Measurements from ENCODE around the gene MYRIP. TPM values are rescaled to one million over a fixed set of nuclear protein-coding genes. Genes with fewer than 3 reads are reported as not detected.

MYRIP gene
- total RNA-seq, 1 donor from 2014 or later = 0.54 TPM

- no peak for DNase-seq (ENCODE audit: low read depth, low spot score)
- Mint-ChIP-seq H3K9me3 (peaks cover 12% of the 10 kb centered on the region), H3K27ac (ENCODE audit: unreplicated experiment) (no peak overlapping the region), H3K4me3 (no peak overlapping the region), H3K36me3 (ENCODE audit: low read depth) (peaks cover 3% of the 10 kb centered on the region), H3K27me3 (ENCODE audit: low read depth) (no peaks in the 10 kb centered on the region), H3K4me1 (no peaks in the 10 kb centered on the region)
- no peak for TF ChIP-seq CTCF (conservative IDR thresholded peaks at IDR 0.05)
Observed at GRCh38 chr3:40047406-40047805, 238.0 kb downstream of the MYRIP start.

- H3K27ac Mint-ChIP-seq (ENCODE audit: unreplicated experiment) = no peak overlapping the region
- peaks cover 12% of the 10 kb centered on the region for H3K9me3 Mint-ChIP-seq
- H3K27me3 Mint-ChIP-seq (ENCODE audit: low read depth) = no peaks in the 10 kb centered on the region
- H3K4me3 Mint-ChIP-seq = no peak overlapping the region
- no peaks in the 10 kb centered on the region for H3K4me1 Mint-ChIP-seq
- TF ChIP-seq CTCF (conservative IDR thresholded peaks at IDR 0.05) = no peak
- DNase-seq (ENCODE audit: low read depth, low spot score) = no peak
- H3K36me3 Mint-ChIP-seq (ENCODE audit: low read depth) = peaks cover 3% of the 10 kb centered on the region
Observed at GRCh38 chr3:40053663-40054062, 244.3 kb downstream of the MYRIP start.

DNA sequence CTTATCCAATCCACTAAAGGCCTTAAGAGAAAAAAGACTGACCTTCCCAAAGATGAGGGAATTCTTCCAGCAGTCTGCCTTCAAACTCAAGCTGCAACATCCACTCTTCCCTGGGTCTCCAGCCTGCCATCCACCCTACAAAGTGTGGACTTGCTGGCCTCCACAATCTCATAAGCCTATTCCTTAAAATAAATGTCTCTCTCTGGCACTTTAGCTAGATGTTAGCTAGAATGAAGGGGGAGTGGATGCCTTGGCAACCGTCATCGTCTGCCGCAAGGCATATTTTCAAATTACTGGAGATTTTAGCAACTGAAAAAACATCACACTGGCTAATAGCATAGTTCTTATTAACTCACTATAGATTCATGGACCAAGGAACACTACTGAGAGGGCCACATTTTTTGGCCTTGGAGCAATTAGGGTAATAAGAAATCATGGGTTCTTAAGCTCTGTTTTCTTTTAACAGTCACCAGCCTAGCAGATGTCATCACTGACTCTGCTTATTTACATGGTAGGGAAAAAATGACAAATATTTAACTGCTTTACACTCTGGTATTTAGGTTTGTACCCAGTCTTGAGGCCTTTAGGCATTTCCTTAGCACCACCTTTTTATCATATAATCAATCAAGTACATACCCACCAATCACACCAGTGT lies 245.3 kb downstream of the MYRIP start:
- TF ChIP-seq CTCF (conservative IDR thresholded peaks at IDR 0.05) = no peak
- DNase-seq (ENCODE audit: low read depth, low spot score) = no peak
- H3K27ac Mint-ChIP-seq (ENCODE audit: unreplicated experiment) = no peak overlapping the region

DNA sequence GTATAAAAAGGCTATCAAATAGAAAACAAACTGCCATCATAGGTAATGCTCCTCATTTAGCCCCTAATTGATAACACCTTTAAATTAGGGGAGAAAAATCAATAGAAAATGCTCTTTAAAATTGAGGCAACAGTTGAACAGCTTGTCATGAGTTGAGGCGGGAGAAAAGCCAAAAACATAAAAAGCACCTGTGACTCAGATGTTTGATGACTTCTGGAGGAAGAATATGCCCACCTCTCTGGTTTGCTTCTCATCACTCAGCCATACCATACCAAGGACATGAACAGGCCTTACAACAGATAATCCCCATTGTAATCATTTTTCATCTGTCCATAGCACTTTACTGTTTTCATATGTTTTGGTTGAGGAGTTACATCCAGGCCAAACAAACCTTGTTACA lies 246.0 kb downstream of the MYRIP start:
- peaks cover 13% of the 10 kb centered on the region for H3K9me3 Mint-ChIP-seq
- H3K4me1 Mint-ChIP-seq = no peaks in the 10 kb centered on the region
- no peak for TF ChIP-seq CTCF (conservative IDR thresholded peaks at IDR 0.05)
- H3K27me3 Mint-ChIP-seq (ENCODE audit: low read depth) = peaks cover 3% of the 10 kb centered on the region
- no peak overlapping the region for H3K4me3 Mint-ChIP-seq
- peaks cover 3% of the 10 kb centered on the region for H3K36me3 Mint-ChIP-seq (ENCODE audit: low read depth)
- no peak for DNase-seq (ENCODE audit: low read depth, low spot score)
- H3K27ac Mint-ChIP-seq (ENCODE audit: unreplicated experiment) = no peak overlapping the region

More for the DNA sequence above, 245.3 kb downstream of the MYRIP start:
- H3K9me3 Mint-ChIP-seq = peaks cover 16% of the 10 kb centered on the region
- no peak overlapping the region for H3K4me3 Mint-ChIP-seq
- H3K4me1 Mint-ChIP-seq = no peaks in the 10 kb centered on the region
- peaks cover 3% of the 10 kb centered on the region for H3K27me3 Mint-ChIP-seq (ENCODE audit: low read depth)
- H3K36me3 Mint-ChIP-seq (ENCODE audit: low read depth) = peaks cover 3% of the 10 kb centered on the region

DNA sequence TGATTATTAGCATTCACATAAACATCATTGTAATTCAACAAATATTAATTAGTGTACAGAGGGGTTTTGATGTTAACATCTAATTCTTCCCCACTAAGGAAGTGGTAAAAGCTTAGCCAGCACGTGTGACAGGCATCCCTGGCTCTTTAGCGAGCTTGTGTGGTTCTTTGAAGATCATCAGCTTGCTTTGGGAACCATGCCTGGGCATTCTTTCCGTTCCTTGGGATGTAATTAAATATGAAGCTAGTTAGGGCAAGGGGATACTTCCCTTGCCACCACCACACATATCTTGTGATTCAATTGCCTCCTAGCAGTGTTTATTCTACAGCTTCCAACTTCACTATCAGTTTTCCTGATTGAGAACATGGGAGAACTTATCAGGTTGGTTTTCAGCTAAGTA lies 246.5 kb downstream of the MYRIP start:
- H3K27me3 Mint-ChIP-seq (ENCODE audit: low read depth) = peaks cover 4% of the 10 kb centered on the region
- no peak for DNase-seq (ENCODE audit: low read depth, low spot score)
- no peak overlapping the region for H3K27ac Mint-ChIP-seq (ENCODE audit: unreplicated experiment)
- H3K9me3 Mint-ChIP-seq = peaks cover 9% of the 10 kb centered on the region
- peaks cover 2% of the 10 kb centered on the region for H3K36me3 Mint-ChIP-seq (ENCODE audit: low read depth)
- TF ChIP-seq CTCF (conservative IDR thresholded peaks at IDR 0.05) = no peak
- no peaks in the 10 kb centered on the region for H3K4me1 Mint-ChIP-seq
- H3K4me3 Mint-ChIP-seq = no peak overlapping the region
